Adrenal gland (tissue), 5 donors: ENCODE measurements around the gene AGBL4.

ENCODE experiments used
- CTCF ChIP-seq, 6 experiments: fragments of 450-650 bp in 4 of 6; fragments of 200-600 bp in 2 of 6; sonication (generic) in 1 of 6; IDR thresholded peaks; 1 replicate in 5 of 6; 2 replicates in 1 of 6; pipeline versions ENCODE4 v1.5.1 to v1.8.0; 2016 to 2021; ENCODE audit warnings: antibody characterized with exemption in 6 of 6, mild to moderate bottlenecking in 2 of 6, moderate library complexity in 1 of 6
- POLR2A ChIP-seq, 2 donors: fragments of 450-650 bp; IDR thresholded peaks; one replicate each; pipeline ENCODE4 v1.6.1; 2017; ENCODE audit warnings: antibody characterized with exemption in 2 of 2, mild to moderate bottlenecking in 2 of 2, moderate library complexity in 1 of 2
- donor health status: DM: no; HTN: no; CAD: no.

GRCh38 chr1:48693674-48694320 is 1330.0 kb downstream of the AGBL4 start:
- TF ChIP-seq POLR2A (IDR thresholded peaks at IDR 0.05) (no peak), CTCF (IDR thresholded peaks at IDR 0.05) (no peak)
